Choroid plexus epithelial cell (primary cell): ENCODE results near the gene CLIC1.

Experiments
- DNase-seq: peaks from one replicate; pipeline ENCODE4 v3.0.0-alpha.2; 2010; ENCODE audit warnings: low read depth
- H3K4me3 ChIP-seq: 2 replicates; pipeline ENCODE4 v1.5.1; 2011; ENCODE audit warnings: low read depth, mild to moderate bottlenecking, control low read depth, low read length, moderate library complexity
- CTCF ChIP-seq: conservative IDR thresholded peaks from 2 replicates; pipeline ENCODE4 v1.5.1; 2011; ENCODE audit warnings: low read depth, mild to moderate bottlenecking, control low read depth, inconsistent platforms, low read length, moderate library complexity

The CLIC1 gene

GRCh38 chr6:31767096-31767645, 30.8 kb upstream of the CLIC1 start:
- DNase-seq = no peak
- no peak for TF ChIP-seq CTCF
- H3K4me3 ChIP-seq = no peak overlapping the region

GRCh38 chr6:31765910-31766794, 29.8 kb upstream of the CLIC1 start:
- DNase-seq = no peak
- no peak for TF ChIP-seq CTCF
- peak overlapping the region; percentile 41 for H3K4me3 ChIP-seq

- no peak overlapping the region for H3K4me3 ChIP-seq
- no peak for DNase-seq
- TF ChIP-seq CTCF = no peak
Measured at GRCh38 chr6:31765559-31765909, 29.2 kb upstream of the CLIC1 start.

- no peak for TF ChIP-seq CTCF
- DNase-seq = no peak
- H3K4me3 ChIP-seq = no peak overlapping the region
Measured at GRCh38 chr6:31764198-31764597, 27.9 kb upstream of the CLIC1 start.

- no peak for TF ChIP-seq CTCF
- no peak overlapping the region for H3K4me3 ChIP-seq
- no peak for DNase-seq
Measured at GRCh38 chr6:31763619-31763940, 27.2 kb upstream of the CLIC1 start.

- no peak overlapping the region for H3K4me3 ChIP-seq
- no peak for TF ChIP-seq CTCF
- no peak for DNase-seq
Measured at GRCh38 chr6:31762878-31763618, 26.7 kb upstream of the CLIC1 start.
